Activated CD4-positive, alpha-beta T cell treated with anti-CD3 and anti-CD28 coated beads for 36 hours (primary cell): Measurements from ENCODE around the gene UBAP2. TPM values are rescaled to one million over a fixed set of nuclear protein-coding genes. Genes with fewer than 3 reads are reported as not detected.

Source experiments
- ATAC-seq: fragments of 200-7000 bp; cut with Tn5 transposase; one replicate; pipeline ENCODE4 v1.10.0; 2021; ENCODE audit warnings: mild to moderate bottlenecking, moderate library complexity
- CTCF ChIA-PET: fragments of 350-600 bp; sonication (Branson Sonifier 250); formaldehyde crosslinking; loops from one replicate; lab custom pipeline; 2021; ENCODE audit warnings: antibody characterized with exemption; lab: Charles Lee
- POLR2A ChIA-PET: fragments of 350-600 bp; sonication (Branson Sonifier 250); formaldehyde crosslinking; loops from one replicate; lab custom pipeline; 2021; ENCODE audit warnings: antibody characterized with exemption, inconsistent platforms; lab: Charles Lee
- DNase-seq: peaks from one replicate; pipeline ENCODE4 v3.0.0-alpha.2; 2020
- H3K27ac Mint-ChIP-seq: one replicate; pipeline ENCODE4 v1.8.0; 2021; ENCODE audit warnings: mixed read lengths
- H3K27me3 Mint-ChIP-seq: one replicate; pipeline ENCODE4 v1.8.0; 2021; ENCODE audit warnings: mixed read lengths
- H3K36me3 Mint-ChIP-seq: one replicate; pipeline ENCODE4 v1.8.0; 2021; ENCODE audit warnings: low read depth, mixed read lengths
- H3K4me1 Mint-ChIP-seq: one replicate; pipeline ENCODE4 v1.8.0; 2021; ENCODE audit warnings: mixed read lengths
- H3K4me3 Mint-ChIP-seq: one replicate; pipeline ENCODE4 v1.8.0; 2021; ENCODE audit warnings: mild to moderate bottlenecking, moderate library complexity, mixed read lengths
- H3K9me3 Mint-ChIP-seq: one replicate; pipeline ENCODE4 v1.8.0; 2021; ENCODE audit warnings: low read depth, mixed read lengths
- intact Hi-C, 2 experiments: fragments of 100-400 bp; cut with DNase I in 1 of 2; cut with micrococcal nuclease in 1 of 2; formaldehyde crosslinking; loops; one replicate each; pipeline versions ENCODE4 v1.14.2 to v1.15.1; 2022 to 2024; cut with DNase I, micrococcal nuclease
- total RNA-seq, 2 experiments: library from RNA; stranded (reverse); gene quantifications; one replicate each; pipeline ENCODE4 v1.2.3, GENCODE V29; 2021

The UBAP2 gene
- total RNA-seq, 2 experiments from 2014 or later: 42.7 to 50.8 TPM

DNA sequence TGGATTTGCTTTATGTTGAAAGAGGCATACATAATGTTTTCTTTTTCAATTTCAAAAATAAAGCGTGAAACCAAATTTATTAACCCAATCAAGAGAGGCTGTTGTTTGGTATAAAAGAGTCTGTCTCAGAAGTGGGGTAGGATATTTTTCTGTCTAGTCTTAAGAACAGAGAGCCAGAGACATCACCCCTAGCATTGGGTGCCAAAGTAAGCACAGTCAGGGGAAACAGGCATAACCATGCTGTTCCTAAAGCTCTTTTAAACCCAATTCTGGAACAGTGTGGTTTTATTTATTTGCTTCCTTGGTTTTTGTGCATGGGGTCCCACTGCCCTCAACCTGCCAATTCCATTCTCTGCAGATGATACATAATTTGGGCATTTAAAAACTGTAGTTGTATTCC is 143.6 kb downstream of the UBAP2 start:
- peaks cover 14% of the 10 kb centered on the region for H3K4me1 Mint-ChIP-seq

DNA sequence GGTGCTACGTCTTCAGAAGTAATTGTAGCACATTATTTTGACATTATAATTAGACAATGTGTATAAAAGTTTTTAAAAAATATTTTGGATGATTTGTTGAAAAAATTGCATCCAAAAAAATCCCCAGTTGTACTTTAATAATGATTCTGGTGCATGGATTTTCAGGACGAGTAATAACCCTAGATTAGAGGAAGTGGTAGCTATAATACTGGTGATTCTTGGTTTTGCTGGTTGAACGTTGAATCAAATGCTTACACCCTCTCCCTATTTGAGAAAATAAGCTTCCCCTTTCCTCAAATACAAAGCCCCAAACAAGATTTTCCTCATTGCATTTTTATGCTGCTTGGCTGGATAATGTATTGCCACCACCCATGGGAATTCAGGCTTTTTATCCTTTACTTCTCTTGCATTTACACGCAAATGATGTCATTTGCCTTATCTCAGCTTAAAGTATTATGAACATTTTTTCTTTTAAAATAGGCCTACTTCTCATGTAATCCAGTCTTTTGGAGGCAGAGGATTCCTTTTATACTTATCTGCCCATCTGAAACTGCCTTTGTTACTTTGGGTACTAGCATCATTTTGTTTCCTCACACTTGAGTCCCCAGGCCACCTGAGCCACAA is 145.4 kb downstream of the UBAP2 start:
- POLR2A ChIA-PET: no interaction called here
- CTCF ChIA-PET: interaction anchor here (0.8 to 2.3 kb wide), 2 partner anchors 18 to 89 kb away, joined by 3 to 8 read pairs; no protein-coding TSS in a partner anchor
- H3K36me3 Mint-ChIP-seq: peaks cover 38% of the 10 kb centered on the region
- H3K4me3 Mint-ChIP-seq: no peak overlapping the region
- DNase-seq (no peak), ATAC-seq (no peak)
- H3K4me1 Mint-ChIP-seq: peaks cover 14% of the 10 kb centered on the region
- H3K27me3 Mint-ChIP-seq: no peaks in the 10 kb centered on the region
- H3K9me3 Mint-ChIP-seq: no peaks in the 10 kb centered on the region
- no peak overlapping the region for H3K27ac Mint-ChIP-seq
- intact Hi-C loops: no loop called here

More for the DNA sequence above, 143.6 kb downstream of the UBAP2 start:
- DNase-seq (no peak), ATAC-seq (no peak)
- Mint-ChIP-seq H3K36me3 (peaks cover 38% of the 10 kb centered on the region), H3K27me3 (no peaks in the 10 kb centered on the region), H3K27ac (peak overlapping the region; percentile 63), H3K4me3 (no peak overlapping the region), H3K9me3 (no peaks in the 10 kb centered on the region)
- POLR2A ChIA-PET: interaction anchor here (0.6 kb wide), 1 partner anchor 1369 kb away, joined by 5 read pairs; no protein-coding TSS in a partner anchor
- intact Hi-C loops: no loop called here
- CTCF ChIA-PET: interaction anchor here (0.6 to 1.3 kb wide), 4 partner anchors 11 to 932 kb away, joined by 3 to 4 read pairs (median 3); no protein-coding TSS in a partner anchor

DNA sequence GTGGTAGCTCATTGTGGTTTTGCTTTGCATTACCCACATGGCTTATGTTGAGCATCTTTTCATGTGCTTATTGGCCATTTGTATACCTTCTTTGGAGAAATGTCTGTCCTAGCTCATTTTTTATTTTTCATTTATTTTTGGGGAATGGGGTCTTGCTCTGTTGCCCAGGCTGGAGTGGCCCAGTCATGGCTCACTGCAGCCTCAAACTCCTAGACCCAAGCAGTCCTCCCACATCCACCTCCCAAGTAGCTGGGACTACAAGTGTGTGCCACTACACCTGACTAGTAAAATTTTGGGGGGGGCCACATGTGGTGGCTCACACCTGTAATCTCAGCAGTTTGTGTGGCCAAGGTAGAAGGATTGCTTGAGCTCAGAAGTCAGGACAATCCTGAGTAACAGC is 154.4 kb downstream of the UBAP2 start:
- POLR2A ChIA-PET: no interaction called here
- H3K36me3 Mint-ChIP-seq: peaks cover 17% of the 10 kb centered on the region

DNA sequence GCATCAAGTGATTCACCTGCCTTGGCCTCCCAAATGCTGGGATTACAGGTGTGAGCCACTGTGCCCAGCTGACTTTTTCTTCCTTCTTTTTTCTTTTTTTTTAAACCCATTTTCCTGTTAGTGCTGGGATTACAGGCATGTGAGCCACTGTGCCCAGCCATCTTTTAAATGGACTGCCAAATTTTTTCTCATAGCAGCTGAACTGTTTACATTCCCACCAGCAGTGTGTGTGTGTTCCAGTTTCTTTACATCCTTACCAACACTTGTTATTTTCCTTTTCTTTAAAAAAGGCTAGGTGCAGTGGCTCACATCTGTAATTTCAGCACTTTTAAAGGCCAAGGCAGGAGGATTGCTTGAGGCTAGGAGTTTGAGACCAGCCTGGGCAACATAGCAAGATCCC is 154.8 kb downstream of the UBAP2 start:
- CTCF ChIA-PET: interaction anchor here (0.6 to 1.6 kb wide), 8 partner anchors 12 to 583 kb away, joined by 3 to 5 read pairs (median 3); no protein-coding TSS in a partner anchor
- ATAC-seq (no peak), DNase-seq (no peak)
- Mint-ChIP-seq H3K4me1 (peaks cover 4% of the 10 kb centered on the region), H3K9me3 (no peaks in the 10 kb centered on the region), H3K36me3 (peaks cover 17% of the 10 kb centered on the region), H3K27ac (no peak overlapping the region), H3K27me3 (no peaks in the 10 kb centered on the region), H3K4me3 (no peak overlapping the region)
- POLR2A ChIA-PET: interaction anchor here (0.7 kb wide), 1 partner anchor 69 kb away, joined by 3 read pairs; no protein-coding TSS in a partner anchor
- intact Hi-C loops: no loop called here

More for the DNA sequence above, 154.4 kb downstream of the UBAP2 start:
- no peak for DNase-seq
- Mint-ChIP-seq H3K4me3 (no peak overlapping the region), H3K9me3 (no peaks in the 10 kb centered on the region), H3K27me3 (no peaks in the 10 kb centered on the region), H3K4me1 (peaks cover 4% of the 10 kb centered on the region), H3K27ac (no peak overlapping the region)
- no peak for ATAC-seq
- intact Hi-C loops: no loop called here
- CTCF ChIA-PET: interaction anchor here (0.6 to 1.6 kb wide), 8 partner anchors 12 to 583 kb away, joined by 3 to 5 read pairs (median 3); no protein-coding TSS in a partner anchor

DNA sequence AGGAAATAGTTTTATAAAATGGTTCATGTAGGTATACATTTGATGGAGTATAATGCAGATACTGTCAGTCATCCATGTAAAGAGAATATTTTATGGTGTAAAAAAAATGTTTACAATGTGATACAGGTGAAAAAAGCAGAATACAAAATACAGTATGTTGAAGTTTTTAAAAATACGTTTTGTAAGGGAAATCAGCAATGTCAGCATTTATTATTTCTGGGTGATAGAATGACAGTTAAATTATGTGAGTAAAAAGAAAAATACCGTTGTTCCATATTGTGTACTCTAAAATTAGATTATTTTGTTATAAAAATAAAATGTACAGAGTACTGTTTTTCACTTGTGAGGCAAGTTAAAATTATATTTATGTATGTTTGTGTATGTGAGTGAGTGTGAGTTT is 162.7 kb downstream of the UBAP2 start:
- DNase-seq: no peak
- Mint-ChIP-seq H3K27ac (no peak overlapping the region), H3K4me3 (no peak overlapping the region), H3K27me3 (no peaks in the 10 kb centered on the region), H3K9me3 (no peaks in the 10 kb centered on the region), H3K36me3 (peaks cover 14% of the 10 kb centered on the region), H3K4me1 (peaks cover 32% of the 10 kb centered on the region)
- ATAC-seq: no peak
- POLR2A ChIA-PET: no interaction called here
- CTCF ChIA-PET: interaction anchor here (0.7 kb wide), 1 partner anchor 262 kb away, joined by 3 read pairs; no protein-coding TSS in a partner anchor
- intact Hi-C loops: no loop called here

DNA sequence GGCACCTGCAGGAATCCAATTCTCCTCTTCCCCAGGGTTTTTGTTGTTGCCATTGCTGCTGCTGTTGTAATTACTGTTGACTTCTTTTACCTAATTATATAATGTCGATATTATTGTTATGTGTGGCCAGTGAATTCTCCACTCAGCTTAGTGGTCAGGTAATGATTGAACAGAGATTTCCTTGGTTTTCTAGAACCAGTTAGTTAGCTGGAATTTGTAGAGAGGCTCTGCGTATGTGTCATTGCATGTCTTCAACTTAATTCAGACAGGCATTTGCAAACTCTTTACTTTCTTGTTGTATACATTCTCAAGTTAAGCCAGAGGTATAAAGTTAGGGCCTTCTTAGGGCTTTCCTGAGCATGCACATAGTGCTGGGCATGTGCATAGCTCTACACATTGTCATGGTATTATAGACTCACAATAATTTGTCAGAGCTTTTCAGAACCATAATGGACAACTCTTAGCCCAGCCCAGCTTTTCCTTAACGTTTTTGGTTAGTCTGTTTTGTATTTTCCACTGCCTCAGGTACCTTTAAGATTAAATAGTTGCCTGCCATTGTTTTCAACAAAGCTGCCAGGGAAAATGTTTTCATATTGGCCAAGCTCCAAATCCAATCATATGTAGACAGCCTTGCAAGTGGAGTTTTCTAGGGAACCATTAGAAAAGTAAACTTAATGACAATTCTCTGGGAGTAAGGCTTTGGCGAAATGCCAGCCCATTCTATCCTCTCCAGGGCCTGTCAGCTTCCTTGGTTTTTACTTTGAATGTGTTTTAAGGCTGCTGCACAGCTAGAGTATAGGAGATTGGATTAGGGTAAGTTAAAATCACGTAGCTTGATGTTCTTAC is 163.6 kb downstream of the UBAP2 start:
- intact Hi-C loops: no loop called here
- no peak overlapping the region for H3K27ac Mint-ChIP-seq

DNA sequence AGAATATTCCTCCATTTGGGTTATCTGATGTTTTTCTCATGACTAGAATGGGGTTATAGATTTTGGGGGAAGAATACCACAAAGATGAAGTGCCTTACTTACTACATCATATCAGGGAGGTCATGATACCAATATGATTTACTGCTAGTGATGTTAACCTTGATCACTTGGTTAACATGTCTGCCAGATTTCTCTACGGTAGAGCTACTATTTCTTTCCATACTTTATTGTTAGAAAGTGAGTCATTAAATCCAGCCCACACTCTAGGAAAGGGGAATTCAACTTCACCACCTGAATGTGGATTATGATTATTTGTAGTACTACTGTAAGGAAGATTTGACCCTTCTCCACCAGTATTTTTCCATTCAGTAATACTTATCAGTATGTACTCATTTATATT is 167.1 kb downstream of the UBAP2 start:
- peaks cover 9% of the 10 kb centered on the region for H3K36me3 Mint-ChIP-seq
- intact Hi-C loops: loop anchor here in 1 of 2 experiments (1.0 to 2.0 kb wide), 3 partner anchors 23 to 65 kb away; partner anchors contain the start of gene UBE2R2
- peak overlapping the region; percentile 93 for H3K27ac Mint-ChIP-seq
- H3K4me3 Mint-ChIP-seq: peak overlapping the region; percentile 23
- DNase-seq (no peak), ATAC-seq (peak; percentile 79)
- H3K4me1 Mint-ChIP-seq: peaks cover 65% of the 10 kb centered on the region
- H3K9me3 Mint-ChIP-seq: no peaks in the 10 kb centered on the region
- ChIA-PET CTCF (interaction anchor here (0.6 to 2.5 kb wide), 3 partner anchors 24 to 217 kb away, joined by 3 to 8 read pairs (median 3); no protein-coding TSS in a partner anchor), POLR2A (no interaction called here)
- no peaks in the 10 kb centered on the region for H3K27me3 Mint-ChIP-seq

More for the DNA sequence above, 163.6 kb downstream of the UBAP2 start:
- ATAC-seq (no peak), DNase-seq (no peak)
- H3K9me3 Mint-ChIP-seq: no peaks in the 10 kb centered on the region
- no peaks in the 10 kb centered on the region for H3K27me3 Mint-ChIP-seq
- POLR2A ChIA-PET: interaction anchor here (0.6 kb wide), 1 partner anchor 69 kb away, joined by 3 read pairs; the partner anchor contains the start of gene UBE2R2
- H3K36me3 Mint-ChIP-seq: peaks cover 16% of the 10 kb centered on the region
- H3K4me3 Mint-ChIP-seq: no peak overlapping the region
- CTCF ChIA-PET: interaction anchor here (0.8 to 1.3 kb wide), 5 partner anchors 13 to 76 kb away, joined by 3 to 6 read pairs (median 3); no protein-coding TSS in a partner anchor
- H3K4me1 Mint-ChIP-seq: peaks cover 41% of the 10 kb centered on the region

DNA sequence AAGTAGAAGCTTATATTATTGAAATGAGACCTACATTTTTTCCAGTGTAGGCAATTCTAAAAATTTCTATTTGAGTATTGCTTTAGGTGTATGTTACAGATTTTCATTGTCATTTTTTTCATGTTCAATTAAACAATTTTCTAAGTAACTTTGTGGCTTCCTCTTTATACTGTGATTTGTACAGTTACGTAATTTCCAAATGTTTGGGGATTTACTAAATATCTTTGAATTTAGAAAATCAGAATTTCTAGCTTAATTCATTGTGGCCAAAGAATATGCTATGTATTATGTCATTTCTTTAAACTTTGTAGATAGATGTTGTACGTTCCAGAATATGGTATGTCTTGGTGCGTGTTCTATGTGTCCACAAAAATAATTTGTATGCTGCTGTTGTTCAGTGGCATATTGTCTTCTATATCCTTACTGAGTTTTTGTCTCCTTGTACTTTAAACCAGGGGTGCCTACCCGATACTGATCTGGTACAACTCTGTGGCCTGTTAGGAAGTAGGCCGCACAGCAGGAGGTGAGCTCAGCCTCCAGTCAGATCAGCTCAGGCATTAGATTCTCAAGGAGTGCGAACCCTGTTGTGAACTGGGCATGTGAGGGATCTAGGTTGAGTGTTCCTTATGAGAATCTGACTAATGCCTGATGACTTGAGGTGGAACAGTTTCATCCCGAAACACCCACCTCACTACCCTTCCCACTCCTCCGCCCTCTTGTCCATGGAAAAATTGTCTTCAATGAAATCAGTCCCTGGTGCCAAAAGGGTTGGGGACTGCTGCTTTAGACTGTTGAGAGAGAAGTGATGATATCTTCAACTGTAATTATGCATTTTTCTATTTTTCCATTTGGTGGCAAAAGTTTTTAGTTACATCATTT is 168.2 kb downstream of the UBAP2 start:
- no peaks in the 10 kb centered on the region for H3K27me3 Mint-ChIP-seq
- ATAC-seq: no peak

DNA sequence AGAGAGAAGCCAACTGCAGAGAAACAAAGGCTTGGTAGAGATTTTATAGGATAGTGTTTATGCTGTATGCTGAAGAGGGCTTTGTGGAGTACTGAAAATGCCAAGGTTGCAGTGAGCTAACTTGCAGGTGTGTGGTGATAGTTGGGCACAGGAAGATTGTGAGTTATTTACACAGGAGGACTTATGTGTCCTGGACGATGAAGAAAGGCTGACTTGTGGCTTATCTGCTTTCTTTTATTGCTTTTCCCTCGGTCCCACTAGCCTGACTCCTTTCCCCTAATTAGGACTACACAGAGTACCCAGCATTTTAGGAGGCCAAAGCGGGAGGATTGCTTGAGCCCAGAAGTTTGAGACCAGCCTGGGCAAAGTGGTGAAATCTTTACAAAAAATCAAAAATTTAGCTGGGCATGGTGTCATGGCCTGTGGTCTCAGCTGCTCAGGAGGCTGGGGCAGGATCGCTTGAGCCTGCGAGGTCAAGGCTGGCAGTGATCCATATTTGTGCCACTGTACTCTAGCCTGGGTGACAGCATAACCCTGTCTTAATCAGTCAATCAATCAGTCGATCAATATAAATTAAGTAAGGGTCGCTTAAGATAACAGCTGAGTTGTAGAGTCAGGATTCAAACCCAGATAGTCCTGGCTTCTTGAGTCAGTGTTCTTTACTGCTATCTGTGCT is 169.9 kb downstream of the UBAP2 start:
- no peak overlapping the region for H3K4me3 Mint-ChIP-seq
- ATAC-seq: no peak

More for the DNA sequence above, 168.2 kb downstream of the UBAP2 start:
- ChIA-PET CTCF (interaction anchor here (0.6 to 1.1 kb wide), 3 partner anchors 26 to 44 kb away, joined by 3 read pairs; no protein-coding TSS in a partner anchor), POLR2A (interaction anchor here (0.6 kb wide), 1 partner anchor 104 kb away, joined by 3 read pairs; no protein-coding TSS in a partner anchor)
- DNase-seq: no peak
- no peaks in the 10 kb centered on the region for H3K9me3 Mint-ChIP-seq
- H3K4me1 Mint-ChIP-seq: peaks cover 65% of the 10 kb centered on the region
- H3K36me3 Mint-ChIP-seq: peaks cover 9% of the 10 kb centered on the region
- peak overlapping the region; percentile 93 for H3K27ac Mint-ChIP-seq
- no peak overlapping the region for H3K4me3 Mint-ChIP-seq
- intact Hi-C loops: loop anchor here in 1 of 2 experiments (1.0 to 2.0 kb wide), 3 partner anchors 22 to 64 kb away; partner anchors contain the start of gene UBE2R2

More for the DNA sequence above, 169.9 kb downstream of the UBAP2 start:
- H3K9me3 Mint-ChIP-seq: no peaks in the 10 kb centered on the region
- intact Hi-C loops: no loop called here
- H3K36me3 Mint-ChIP-seq: peaks cover 9% of the 10 kb centered on the region
- DNase-seq: no peak
- H3K27ac Mint-ChIP-seq: no peak overlapping the region
- peaks cover 51% of the 10 kb centered on the region for H3K4me1 Mint-ChIP-seq
- ChIA-PET POLR2A (interaction anchor here (1.1 kb wide), 1 partner anchor 62 kb away, joined by 3 read pairs; no protein-coding TSS in a partner anchor), CTCF (interaction anchor here (0.6 to 1.0 kb wide), 2 partner anchors 70 to 415 kb away, joined by 3 to 4 read pairs; no protein-coding TSS in a partner anchor)
- no peaks in the 10 kb centered on the region for H3K27me3 Mint-ChIP-seq
